PC-3 (cell line): ENCODE data around the gene TPRG1. TPM values are rescaled to one million over a fixed set of nuclear protein-coding genes. Genes with fewer than 3 reads are reported as not detected.
A peak's percentile ranks its signal among the peaks of the same experiment; 100 is the strongest.

Experiments used
- ATAC-seq: fragments of 200-7000 bp; cut with Tn5 transposase; 2 replicates; pipeline ENCODE4 v1.9.1; 2020; ENCODE audit warnings: mild to moderate bottlenecking, moderate library complexity
- BruUV-seq: library from RNA; stranded (reverse); fragments of 400-500 nt; replicated peaks from 2 replicates; lab custom pipeline; 2021; lab: Mats Ljungman, UMichigan
- CTCF ChIA-PET: fragments of 300-600 bp; sonication (Branson Sonifier 250); formaldehyde crosslinking; loops from one replicate; lab custom pipeline; 2022; ENCODE audit warnings: antibody characterized with exemption; lab: Charles Lee
- POLR2A ChIA-PET: fragments of 300-600 bp; sonication (Branson Sonifier 250); formaldehyde crosslinking; loops from one replicate; lab custom pipeline; 2022; ENCODE audit warnings: antibody characterized with exemption; ENCODE audit not compliant: unreplicated experiment; lab: Charles Lee
- DNase-seq: peaks from one replicate; pipeline ENCODE4 v3.0.0-alpha.2; 2015
- H2AFZ ChIP-seq: fragments of 300-600 bp; sonication (generic); 2 replicates; pipeline ENCODE4 v1.6.0; 2016; ENCODE audit warnings: antibody characterized with exemption, low read length
- H3F3A ChIP-seq: fragments of 300-600 bp; sonication (generic); one replicate; pipeline ENCODE4 v1.6.0; 2017; ENCODE audit warnings: antibody characterized with exemption, low read length, control low read depth, mild to moderate bottlenecking; ENCODE audit not compliant: unreplicated experiment
- H3K27ac ChIP-seq: fragments of 300-600 bp; sonication (generic); 2 replicates; pipeline ENCODE4 v1.5.1; 2016; ENCODE audit warnings: mild to moderate bottlenecking, low read length
- H3K27me3 ChIP-seq: fragments of 300-600 bp; sonication (generic); 2 replicates; pipeline ENCODE4 v1.6.1; 2016; ENCODE audit warnings: low read length, mixed read lengths
- H3K36me3 ChIP-seq: fragments of 300-600 bp; sonication (generic); 2 replicates; pipeline ENCODE4 v1.6.1; 2016; ENCODE audit warnings: low read depth, mixed run types, low read length, mixed read lengths
- H3K4me1 ChIP-seq: fragments of 300-600 bp; sonication (generic); 2 replicates; pipeline ENCODE4 v1.5.1; 2016; ENCODE audit warnings: low read length; ENCODE audit not compliant: insufficient read depth
- H3K4me2 ChIP-seq: fragments of 300-600 bp; sonication (generic); 2 replicates; pipeline ENCODE4 v1.6.0; 2016; ENCODE audit warnings: low read length
- H3K4me3 ChIP-seq: fragments of 300-600 bp; sonication (generic); 2 replicates; pipeline ENCODE4 v1.5.1; 2016; ENCODE audit warnings: mild to moderate bottlenecking, low read length, mixed read lengths
- H3K79me2 ChIP-seq: fragments of 300-600 bp; sonication (generic); 2 replicates; pipeline ENCODE4 v1.6.1; 2017; ENCODE audit warnings: low read length, mixed read lengths
- H3K9ac ChIP-seq: fragments of 300-600 bp; sonication (generic); 2 replicates; pipeline ENCODE4 v1.6.0; 2016; ENCODE audit warnings: mild to moderate bottlenecking, low read length
- H3K9me2 ChIP-seq: fragments of 300-600 bp; sonication (generic); replicated peaks from 2 replicates; pipeline ENCODE4 v1.6.1; 2016; ENCODE audit warnings: mixed run types, low read length, mixed read lengths
- H3K9me3 ChIP-seq: fragments of 300-600 bp; sonication (generic); 2 replicates; pipeline ENCODE4 v1.6.1; 2016; ENCODE audit warnings: low read length, mixed read lengths
- H4K20me1 ChIP-seq: fragments of 300-600 bp; sonication (generic); 2 replicates; pipeline ENCODE4 v1.6.1; 2016; ENCODE audit warnings: low read length, mixed read lengths
- EZH2 ChIP-seq: fragments of 300-600 bp; sonication (generic); IDR thresholded peaks from one replicate; pipeline ENCODE4 v1.6.1; 2017; ENCODE audit warnings: antibody characterized with exemption, mild to moderate bottlenecking, low read length; ENCODE audit not compliant: unreplicated experiment
- EZH2phosphoT487 ChIP-seq: fragments of 300-600 bp; sonication (generic); IDR thresholded peaks from 2 replicates; pipeline ENCODE4 v1.6.1; 2018; ENCODE audit warnings: mild to moderate bottlenecking, antibody characterized with exemption, low read length, borderline replicate concordance
- intact Hi-C: fragments of 100-400 bp; cut with micrococcal nuclease; formaldehyde crosslinking; loops from 2 replicates; pipeline ENCODE4 v1.9.0; 2023
- total RNA-seq: library from RNA; depleted of rRNA; stranded (reverse); fragments of >200 nt; gene quantifications from 2 replicates; pipeline ENCODE4 v1.2.3, GENCODE V29; 2014
- TF ChIP-seq, protein P1 (sequence below): fragments of 300-600 bp; sonication (generic); conservative IDR thresholded peaks from 2 replicates; pipeline ENCODE4 v1.5.1; 2017; ENCODE audit warnings: antibody characterized with exemption, low read depth, mild to moderate bottlenecking, low read length

Gene TPRG1
- total RNA-seq, 1 experiment from 2014 or later: 1.2 TPM

- ATAC-seq: no peak
- H2AFZ ChIP-seq: no peak overlapping the region
- H3K36me3 ChIP-seq: no peaks in the 10 kb centered on the region
- no TSS peak for BruUV-seq
- POLR2A ChIA-PET: no interaction called here
- H3K9me3 ChIP-seq: no peaks in the 10 kb centered on the region
- no peaks in the 10 kb centered on the region for H3K79me2 ChIP-seq
- DNase-seq: no peak
- no peaks in the 10 kb centered on the region for H3F3A ChIP-seq
- intact Hi-C loops: no loop called here
- no peaks in the 10 kb centered on the region for H3K4me1 ChIP-seq
- H4K20me1 ChIP-seq: no peaks in the 10 kb centered on the region
- H3K9ac ChIP-seq: no peak overlapping the region
- no peak overlapping the region for H3K27ac ChIP-seq
- TF ChIP-seq EZH2 (no peak), EZH2phosphoT487 (no peak)
- TF ChIP-seq, protein P1, sequence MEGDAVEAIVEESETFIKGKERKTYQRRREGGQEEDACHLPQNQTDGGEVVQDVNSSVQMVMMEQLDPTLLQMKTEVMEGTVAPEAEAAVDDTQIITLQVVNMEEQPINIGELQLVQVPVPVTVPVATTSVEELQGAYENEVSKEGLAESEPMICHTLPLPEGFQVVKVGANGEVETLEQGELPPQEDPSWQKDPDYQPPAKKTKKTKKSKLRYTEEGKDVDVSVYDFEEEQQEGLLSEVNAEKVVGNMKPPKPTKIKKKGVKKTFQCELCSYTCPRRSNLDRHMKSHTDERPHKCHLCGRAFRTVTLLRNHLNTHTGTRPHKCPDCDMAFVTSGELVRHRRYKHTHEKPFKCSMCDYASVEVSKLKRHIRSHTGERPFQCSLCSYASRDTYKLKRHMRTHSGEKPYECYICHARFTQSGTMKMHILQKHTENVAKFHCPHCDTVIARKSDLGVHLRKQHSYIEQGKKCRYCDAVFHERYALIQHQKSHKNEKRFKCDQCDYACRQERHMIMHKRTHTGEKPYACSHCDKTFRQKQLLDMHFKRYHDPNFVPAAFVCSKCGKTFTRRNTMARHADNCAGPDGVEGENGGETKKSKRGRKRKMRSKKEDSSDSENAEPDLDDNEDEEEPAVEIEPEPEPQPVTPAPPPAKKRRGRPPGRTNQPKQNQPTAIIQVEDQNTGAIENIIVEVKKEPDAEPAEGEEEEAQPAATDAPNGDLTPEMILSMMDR: no peak
- no peaks in the 10 kb centered on the region for H3K9me2 ChIP-seq
- H3K27me3 ChIP-seq: no peaks in the 10 kb centered on the region
- no peak overlapping the region for H3K4me3 ChIP-seq
- CTCF ChIA-PET: no interaction called here
- no peak overlapping the region for H3K4me2 ChIP-seq
Measured at GRCh38 chr3:189139611-189139940, 32.2 kb upstream of the TPRG1 start.

DNA sequence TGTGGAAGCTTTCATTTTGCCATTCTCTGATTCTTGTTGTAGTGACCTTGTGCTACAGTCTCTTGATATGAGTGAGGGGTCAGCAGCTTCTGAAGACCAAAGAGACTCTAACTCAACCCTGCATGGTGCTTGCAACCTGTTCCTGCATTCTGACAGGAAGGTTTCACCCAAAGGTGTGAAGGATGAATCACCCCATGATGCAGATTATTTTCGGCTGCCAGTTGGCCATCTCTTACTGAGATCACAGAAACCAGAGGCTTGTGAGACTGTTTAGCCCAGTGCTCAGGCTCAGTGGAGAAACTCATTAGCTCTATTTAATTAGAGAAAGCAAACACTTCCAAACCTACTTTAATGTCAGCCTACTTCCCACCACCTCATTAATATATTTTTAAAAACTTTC is 29.2 kb upstream of the TPRG1 start:
- DNase-seq (peak; percentile 20), ATAC-seq (no peak)
- TF ChIP-seq EZH2phosphoT487: no peak
- TF ChIP-seq, protein P1: no peak
- Histone ChIP-seq H3K27ac (no peak overlapping the region), H3K79me2 (no peaks in the 10 kb centered on the region), H3K4me1 (no peaks in the 10 kb centered on the region), H3K9ac (no peak overlapping the region), H3K9me2 (no peaks in the 10 kb centered on the region), H3K4me3 (no peak overlapping the region), H3K27me3 (no peaks in the 10 kb centered on the region), H4K20me1 (no peaks in the 10 kb centered on the region), H3K4me2 (no peak overlapping the region), H3K9me3 (no peaks in the 10 kb centered on the region), H3K36me3 (no peaks in the 10 kb centered on the region), H3F3A (no peaks in the 10 kb centered on the region), H2AFZ (no peak overlapping the region)
- POLR2A ChIA-PET: no interaction called here
- CTCF ChIA-PET: no interaction called here
- no TSS peak for BruUV-seq
- intact Hi-C loops: loop anchor here (5.0 to 10.0 kb wide), 3 partner anchors 100 to 802 kb away; no protein-coding TSS in a partner anchor

DNA sequence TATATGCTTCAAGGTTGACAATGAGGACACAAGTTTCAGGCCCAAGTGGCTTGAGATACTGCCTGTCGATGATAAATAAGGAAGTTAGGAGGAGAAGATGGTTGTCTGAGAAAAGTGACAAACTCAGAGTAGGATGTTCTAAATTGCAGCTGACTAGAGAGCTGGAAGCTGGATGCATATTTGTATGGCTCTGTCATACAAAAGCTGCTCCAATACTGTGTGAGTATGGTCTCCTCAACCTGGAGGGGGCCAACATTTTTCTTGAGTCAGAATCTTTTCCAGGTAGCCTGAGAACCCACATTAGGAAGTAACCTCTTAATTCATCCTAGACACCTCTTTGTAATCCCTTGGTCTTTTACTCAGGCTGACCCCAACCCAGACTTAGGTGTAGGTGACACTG is 28.4 kb upstream of the TPRG1 start:
- intact Hi-C loops: loop anchor here (5.0 to 10.0 kb wide), 3 partner anchors 101 to 801 kb away; no protein-coding TSS in a partner anchor
- DNase-seq (peak; percentile 11), ATAC-seq (no peak)
- Histone ChIP-seq H3K9ac (no peak overlapping the region), H3K4me1 (no peaks in the 10 kb centered on the region), H3F3A (no peaks in the 10 kb centered on the region), H4K20me1 (no peaks in the 10 kb centered on the region), H3K9me2 (no peaks in the 10 kb centered on the region), H3K27ac (no peak overlapping the region), H2AFZ (no peak overlapping the region), H3K79me2 (no peaks in the 10 kb centered on the region), H3K4me3 (no peak overlapping the region), H3K36me3 (no peaks in the 10 kb centered on the region), H3K4me2 (no peak overlapping the region), H3K9me3 (no peaks in the 10 kb centered on the region), H3K27me3 (no peaks in the 10 kb centered on the region)
- ChIA-PET CTCF (no interaction called here), POLR2A (no interaction called here)
- no peak for TF ChIP-seq EZH2phosphoT487
- TF ChIP-seq, protein P1: no peak
- no TSS peak for BruUV-seq
